Breast epithelium (tissue), 3 donors: ENCODE results near the gene RP2.

Experiments
- POLR2A ChIP-seq: fragments of 450-650 bp; IDR thresholded peaks from one replicate; pipeline ENCODE4 v1.6.1; 2016; ENCODE audit warnings: antibody characterized with exemption, mild to moderate bottlenecking, moderate library complexity
- POLR2AphosphoS5 ChIP-seq, 3 donors: sonication (generic); formaldehyde crosslinking; IDR thresholded peaks; one replicate each; pipeline ENCODE4 v1.6.1; 2017; ENCODE audit warnings: antibody characterized with exemption in 3 of 3
- TF ChIP-seq, protein P1 (sequence below), 3 donors: fragments of 450-650 bp; IDR thresholded peaks; one replicate each; pipeline ENCODE4 v1.5.1; 2016 to 2017; ENCODE audit warnings: antibody characterized with exemption in 3 of 3, mild to moderate bottlenecking in 3 of 3, moderate library complexity in 3 of 3

DNA sequence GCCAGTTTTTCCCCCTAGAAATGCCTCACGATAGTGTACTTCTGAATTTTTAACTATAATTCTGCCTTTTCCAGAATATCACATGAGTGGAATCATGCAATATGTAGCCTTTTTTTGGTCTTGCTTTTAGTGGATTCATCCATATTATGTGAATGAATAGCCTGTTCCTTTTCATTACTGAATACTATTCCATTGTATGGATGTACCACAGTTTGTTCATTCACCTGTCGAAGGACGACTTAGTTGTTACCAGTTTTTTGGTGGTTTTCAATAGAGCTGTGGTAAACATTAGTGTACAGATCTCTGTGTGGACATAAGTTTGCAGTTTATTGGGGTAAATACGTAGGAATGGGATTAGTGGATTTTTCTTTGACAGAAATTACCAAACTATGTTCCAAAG lies 83.4 kb downstream of the RP2 start:
- TF ChIP-seq, protein P1, sequence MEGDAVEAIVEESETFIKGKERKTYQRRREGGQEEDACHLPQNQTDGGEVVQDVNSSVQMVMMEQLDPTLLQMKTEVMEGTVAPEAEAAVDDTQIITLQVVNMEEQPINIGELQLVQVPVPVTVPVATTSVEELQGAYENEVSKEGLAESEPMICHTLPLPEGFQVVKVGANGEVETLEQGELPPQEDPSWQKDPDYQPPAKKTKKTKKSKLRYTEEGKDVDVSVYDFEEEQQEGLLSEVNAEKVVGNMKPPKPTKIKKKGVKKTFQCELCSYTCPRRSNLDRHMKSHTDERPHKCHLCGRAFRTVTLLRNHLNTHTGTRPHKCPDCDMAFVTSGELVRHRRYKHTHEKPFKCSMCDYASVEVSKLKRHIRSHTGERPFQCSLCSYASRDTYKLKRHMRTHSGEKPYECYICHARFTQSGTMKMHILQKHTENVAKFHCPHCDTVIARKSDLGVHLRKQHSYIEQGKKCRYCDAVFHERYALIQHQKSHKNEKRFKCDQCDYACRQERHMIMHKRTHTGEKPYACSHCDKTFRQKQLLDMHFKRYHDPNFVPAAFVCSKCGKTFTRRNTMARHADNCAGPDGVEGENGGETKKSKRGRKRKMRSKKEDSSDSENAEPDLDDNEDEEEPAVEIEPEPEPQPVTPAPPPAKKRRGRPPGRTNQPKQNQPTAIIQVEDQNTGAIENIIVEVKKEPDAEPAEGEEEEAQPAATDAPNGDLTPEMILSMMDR (IDR thresholded peaks at IDR 0.05): no peak
- TF ChIP-seq POLR2AphosphoS5 (IDR thresholded peaks at IDR 0.05) (no peak), POLR2A (no peak)
